HEK293 (cell line): Measurements from ENCODE around the gene CXorf38.

ENCODE experiments used
- CTCF ChIP-seq: fragments of 450-650 bp; formaldehyde crosslinking; IDR thresholded peaks from 2 replicates; pipeline ENCODE4 v1.5.1; 2016; ENCODE audit warnings: missing biosample characterization, missing genetic modification characterization
- YY1 ChIP-seq: fragments of 450-650 bp; formaldehyde crosslinking; IDR thresholded peaks from 2 replicates; pipeline ENCODE4 v1.5.1; 2018; ENCODE audit warnings: missing biosample characterization, missing genetic modification characterization
- ZBTB11 ChIP-seq: fragments of 450-650 bp; formaldehyde crosslinking; conservative IDR thresholded peaks from 2 replicates; pipeline ENCODE4 v1.5.1; 2016; ENCODE audit warnings: low read depth, missing biosample characterization, missing genetic modification characterization
- ZFP37 ChIP-seq: fragments of 450-650 bp; formaldehyde crosslinking; IDR thresholded peaks from 2 replicates; pipeline ENCODE4 v1.5.1; 2016; ENCODE audit warnings: missing biosample characterization, missing genetic modification characterization
- ZNF239 ChIP-seq: fragments of 450-650 bp; formaldehyde crosslinking; IDR thresholded peaks from 2 replicates; pipeline ENCODE4 v1.5.1; 2016; ENCODE audit warnings: missing biosample characterization, missing genetic modification characterization
- ZNF341 ChIP-seq: fragments of 450-650 bp; formaldehyde crosslinking; IDR thresholded peaks from 2 replicates; pipeline ENCODE4; 2016; ENCODE audit warnings: low read depth, missing biosample characterization, missing genetic modification characterization
- ZNF391 ChIP-seq: fragments of 450-650 bp; formaldehyde crosslinking; IDR thresholded peaks from 2 replicates; pipeline ENCODE4 v1.5.1; 2016; ENCODE audit warnings: low read depth, missing biosample characterization, missing genetic modification characterization, borderline replicate concordance
- ZNF416 ChIP-seq: fragments of 450-650 bp; formaldehyde crosslinking; IDR thresholded peaks from 2 replicates; pipeline ENCODE4 v1.5.1; 2016; ENCODE audit warnings: missing biosample characterization, missing genetic modification characterization
- ZNF776 ChIP-seq: fragments of 450-650 bp; formaldehyde crosslinking; IDR thresholded peaks from 2 replicates; pipeline ENCODE4 v1.5.0; 2017; ENCODE audit warnings: missing biosample characterization, missing genetic modification characterization, borderline replicate concordance
- ZXDB ChIP-seq: fragments of 450-650 bp; formaldehyde crosslinking; IDR thresholded peaks from 2 replicates; pipeline ENCODE4 v1.5.1; 2016; ENCODE audit warnings: missing biosample characterization, missing genetic modification characterization

GRCh38 chrX:40622479-40623138, 24.8 kb downstream of the CXorf38 start:
- TF ChIP-seq ZFP37 (tag by site-specific recombination) = no peak
- TF ChIP-seq ZNF391 (tag by site-specific recombination) = no peak
- TF ChIP-seq ZXDB (tag by site-specific recombination) = no peak
- no peak for TF ChIP-seq CTCF (tag by site-specific recombination)
- no peak for TF ChIP-seq ZNF239
- no peak for TF ChIP-seq ZNF416 (tag by site-specific recombination)
- no peak for TF ChIP-seq ZBTB11 (tag by site-specific recombination)
- TF ChIP-seq ZNF341 (tag by site-specific recombination) = no peak
- TF ChIP-seq YY1 (tag by site-specific recombination) = no peak
- no peak for TF ChIP-seq ZNF776 (tag by site-specific recombination)
